Keratinocyte (primary cell): Measurements from ENCODE around the gene RGS1. TPM values are rescaled to one million over a fixed set of nuclear protein-coding genes. Genes with fewer than 3 reads are reported as not detected.

Experiments
- DNase-seq: peaks from one replicate; pipeline ENCODE4 v3.0.0-alpha.2; 2011; ENCODE audit warnings: low read depth, missing footprints, low spot score
- FAIRE-seq: peaks from 2 replicates; lab custom pipeline; 2011; peaks lifted over from hg19 to GRCh38; lab: Jason Lieb, UNC
- H2AFZ ChIP-seq: 2 replicates; pipeline ENCODE4 v1.6.0; 2012; ENCODE audit warnings: low read length, control low read depth, inconsistent platforms; ENCODE audit not compliant: control insufficient read depth
- H3K27ac ChIP-seq: 2 replicates; pipeline ENCODE4 v1.5.1; 2011; ENCODE audit warnings: low read length; ENCODE audit not compliant: control insufficient read depth, insufficient read depth
- H3K27me3 ChIP-seq: 3 replicates; pipeline ENCODE4 v1.6.0; 2011; ENCODE audit warnings: low read length; ENCODE audit not compliant: control insufficient read depth, insufficient read depth; ENCODE audit errors: extremely low read depth
- H3K36me3 ChIP-seq, 2 experiments: 2 replicates in 1 of 2; 3 replicates in 1 of 2; pipeline ENCODE4 v1.5.1; 2011; ENCODE audit warnings: low read length in 2 of 2, mild to moderate bottlenecking in 1 of 2; ENCODE audit not compliant: control insufficient read depth in 2 of 2, insufficient read depth in 2 of 2; ENCODE audit errors: extremely low read depth in 1 of 2
- H3K4me1 ChIP-seq: 3 replicates; pipeline ENCODE4 v1.5.1; 2011; ENCODE audit warnings: low read length; ENCODE audit not compliant: control insufficient read depth, insufficient read depth; ENCODE audit errors: extremely low read depth
- H3K4me2 ChIP-seq: 3 replicates; pipeline ENCODE4 v1.6.0; 2011; ENCODE audit warnings: low read depth, low read length; ENCODE audit not compliant: control insufficient read depth, insufficient read depth; ENCODE audit errors: extremely low read depth
- H3K4me3 ChIP-seq, 3 experiments: fragments of 200-600 bp in 1 of 3; sonication (generic) in 1 of 3; 2 replicates in 2 of 3; 3 replicates in 1 of 3; pipeline ENCODE4 v1.5.1; 2011 to 2016; ENCODE audit warnings: low read length in 3 of 3, mild to moderate bottlenecking in 3 of 3, control low read depth in 2 of 3, inconsistent platforms in 1 of 3, low read depth in 1 of 3, mixed read lengths in 1 of 3, mixed run types in 1 of 3, moderate library complexity in 1 of 3; ENCODE audit not compliant: control insufficient read depth in 2 of 3, insufficient read depth in 2 of 3; ENCODE audit errors: extremely low read depth in 1 of 3
- H3K79me2 ChIP-seq: 2 replicates; pipeline ENCODE4 v1.6.0; 2012; ENCODE audit warnings: low read length; ENCODE audit not compliant: control insufficient read depth, insufficient read depth
- H3K9ac ChIP-seq: 3 replicates; pipeline ENCODE4 v1.6.0; 2011; ENCODE audit warnings: low read length; ENCODE audit not compliant: control insufficient read depth, insufficient read depth; ENCODE audit errors: extremely low read depth
- H3K9me1 ChIP-seq: 3 replicates; pipeline ENCODE4 v1.6.0; 2011; ENCODE audit warnings: low read length; ENCODE audit not compliant: control insufficient read depth, insufficient read depth; ENCODE audit errors: extremely low read depth
- H3K9me3 ChIP-seq: 2 replicates; pipeline ENCODE4 v1.5.1; 2012; ENCODE audit warnings: low read depth, low read length; ENCODE audit not compliant: control insufficient read depth
- H4K20me1 ChIP-seq: 3 replicates; pipeline ENCODE4 v1.6.0; 2011; ENCODE audit warnings: low read length; ENCODE audit not compliant: control insufficient read depth, insufficient read depth; ENCODE audit errors: extremely low read depth
- CTCF ChIP-seq, 3 experiments: IDR thresholded peaks in 1 of 3; conservative IDR thresholded peaks in 1 of 3; optimal IDR thresholded peaks in 1 of 3; 2 replicates in 2 of 3; 3 replicates in 1 of 3; pipeline versions ENCODE3 to v1.5.1; 2011; ENCODE audit warnings: low read length in 3 of 3, mild to moderate bottlenecking in 3 of 3, moderate library complexity in 2 of 3, control low read depth in 1 of 3, inconsistent platforms in 1 of 3; ENCODE audit not compliant: insufficient read depth in 2 of 3; ENCODE audit errors: extremely low read depth in 1 of 3
- EZH2 ChIP-seq: IDR thresholded peaks from one replicate; pipeline ENCODE4 v1.6.1; 2012; ENCODE audit warnings: inconsistent platforms, mild to moderate bottlenecking, low read length, moderate library complexity
- dilution Hi-C: fragments of 300-500 bp; cut with MboI; formaldehyde crosslinking; loops from one replicate; pipeline ENCODE4 v1.7.0; 2020; ENCODE audit warnings: low sequenced_read_pairs; ENCODE audit not compliant: extremely low pct_ligation_motif_present
- polyA plus RNA-seq, 5 experiments: library from polyadenylated mRNA; depleted of rRNA in 3 of 5; stranded (reverse) in 3 of 5; stranded (forward) in 1 of 5; unstranded in 1 of 5; fragments of >200 nt; gene quantifications; 1 replicate in 1 of 5; 2 replicates in 3 of 5; 3 replicates in 1 of 5; pipeline versions ENCODE4 v1.2.1 to v1.2.3, GENCODE V29; 2011 to 2012; ENCODE audit warnings: missing spikeins in 2 of 5, low read depth in 1 of 5, low replicate concordance in 1 of 5

RGS1 gene
- polyA plus RNA-seq, 1 donor (not counting 4 experiments of a cell fraction or from before 2014, with no cell fraction given) = 0.05 TPM

- no peak overlapping the region for H3K4me2 ChIP-seq
- peak; percentile 26 for FAIRE-seq
Measured at GRCh38 chr1:192601567-192601966, 26.0 kb downstream of the RGS1 start.

GRCh38 chr1:192602757-192603156 is 27.2 kb downstream of the RGS1 start:
- no peaks in the 10 kb centered on the region for H4K20me1 ChIP-seq
- dilution Hi-C loops = no loop called here
- DNase-seq (no peak), FAIRE-seq (no peak)
- H2AFZ ChIP-seq = no peak overlapping the region
- no peaks in the 10 kb centered on the region for H3K36me3 ChIP-seq
- no peak overlapping the region for H3K4me2 ChIP-seq
- no peaks in the 10 kb centered on the region for H3K27me3 ChIP-seq
- no peaks in the 10 kb centered on the region for H3K79me2 ChIP-seq
- peaks cover 3% of the 10 kb centered on the region for H3K4me1 ChIP-seq
- H3K9ac ChIP-seq = no peak overlapping the region
- no peaks in the 10 kb centered on the region for H3K9me3 ChIP-seq
- H3K4me3 ChIP-seq = no peak overlapping the region
- no peak overlapping the region for H3K27ac ChIP-seq
- H3K9me1 ChIP-seq = no peaks in the 10 kb centered on the region
- no peak for TF ChIP-seq EZH2
- TF ChIP-seq CTCF (optimal IDR thresholded peaks at IDR 0.05 in 1 of 3, IDR thresholded peaks at IDR 0.05 in 1 of 3, conservative IDR thresholded peaks at IDR 0.05 in 1 of 3; ENCODE audit: extremely low read depth in 1 of 3, insufficient read depth in 2 of 3, low read length in 3 of 3) = no peak

More at GRCh38 chr1:192601567-192601966, 26.0 kb downstream of the RGS1 start:
- dilution Hi-C loops = no loop called here
- H3K9ac ChIP-seq = no peak overlapping the region
- no peak for DNase-seq
- no peaks in the 10 kb centered on the region for H3K79me2 ChIP-seq
- H2AFZ ChIP-seq = no peak overlapping the region
- H3K9me1 ChIP-seq = no peaks in the 10 kb centered on the region
- H3K27ac ChIP-seq = no peak overlapping the region
- H3K36me3 ChIP-seq = no peaks in the 10 kb centered on the region
- no peak overlapping the region for H3K4me3 ChIP-seq
- peaks cover 3% of the 10 kb centered on the region for H3K4me1 ChIP-seq
- H3K9me3 ChIP-seq = no peaks in the 10 kb centered on the region
- TF ChIP-seq EZH2 (no peak), CTCF (optimal IDR thresholded peaks at IDR 0.05 in 1 of 3, IDR thresholded peaks at IDR 0.05 in 1 of 3, conservative IDR thresholded peaks at IDR 0.05 in 1 of 3; ENCODE audit: extremely low read depth in 1 of 3, insufficient read depth in 2 of 3, low read length in 3 of 3) (no peak)
- H3K27me3 ChIP-seq = no peaks in the 10 kb centered on the region
- no peaks in the 10 kb centered on the region for H4K20me1 ChIP-seq
